Natural killer cell (primary cell): ENCODE data around the gene MRPL17. TPM values are rescaled to one million over a fixed set of nuclear protein-coding genes. Genes with fewer than 3 reads are reported as not detected.

Source experiments
- ATAC-seq, 3 donors: fragments of 150-1000 bp in 2 of 3; fragments of 200-7000 bp in 1 of 3; cut with Tn5 transposase; 1 replicate in 1 of 3; 2 replicates in 2 of 3; pipeline ENCODE4 v1.10.0; 2021; ENCODE audit warnings: mild to moderate bottlenecking in 2 of 3, moderate library complexity in 2 of 3
- DNase-seq, 2 donors: peaks; one replicate each; pipeline versions ENCODE4 v3.0.0 to v3.0.0-alpha.2; 2013 to 2021; ENCODE audit warnings: mixed read lengths in 1 of 2
- H3K27ac ChIP-seq: one replicate; pipeline ENCODE4 v1.5.1; 2013; ENCODE audit warnings: mild to moderate bottlenecking, low read length
- H3K27me3 ChIP-seq: one replicate; pipeline ENCODE4 v1.6.1; 2013; ENCODE audit warnings: low read length; ENCODE audit not compliant: control insufficient read depth, insufficient read depth
- H3K36me3 ChIP-seq: one replicate; pipeline ENCODE4 v1.6.1; 2013; ENCODE audit warnings: low read length; ENCODE audit not compliant: control insufficient read depth, insufficient read depth
- H3K4me1 ChIP-seq: one replicate; pipeline ENCODE4 v1.6.1; 2013; ENCODE audit warnings: low read length; ENCODE audit not compliant: control insufficient read depth, insufficient read depth
- H3K4me3 ChIP-seq: one replicate; pipeline ENCODE4 v1.5.1; 2013; ENCODE audit warnings: low read length
- H3K9me3 ChIP-seq: one replicate; pipeline ENCODE4 v1.6.1; 2013; ENCODE audit warnings: low read length; ENCODE audit not compliant: control insufficient read depth, insufficient read depth
- H3K27ac Mint-ChIP-seq, 2 donors: one replicate each; pipeline ENCODE4 v1.8.0; 2022; ENCODE audit warnings: mild to moderate bottlenecking in 2 of 2, mixed read lengths in 2 of 2, moderate library complexity in 1 of 2
- H3K27me3 Mint-ChIP-seq, 2 donors: one replicate each; pipeline ENCODE4 v1.8.0; 2022; ENCODE audit warnings: low read depth in 2 of 2, mixed read lengths in 2 of 2
- H3K36me3 Mint-ChIP-seq: one replicate; pipeline ENCODE4 v1.8.0; 2022; ENCODE audit warnings: mixed read lengths
- H3K4me1 Mint-ChIP-seq, 2 donors: one replicate each; pipeline ENCODE4 v1.8.0; 2022; ENCODE audit warnings: mixed read lengths in 2 of 2
- H3K4me3 Mint-ChIP-seq: one replicate; pipeline ENCODE4 v1.8.0; 2022; ENCODE audit warnings: mild to moderate bottlenecking, moderate library complexity, mixed read lengths
- H3K9me3 Mint-ChIP-seq, 2 donors: one replicate each; pipeline ENCODE4 v1.8.0; 2022; ENCODE audit warnings: mixed read lengths in 2 of 2
- CTCF ChIP-seq: fragments of 200-600 bp; IDR thresholded peaks from one replicate; pipeline ENCODE4 v1.8.0; 2022; ENCODE audit warnings: antibody characterized with exemption
- WGBS: methylation state at CpG from one replicate; pipeline ENCODE4 v1.1.7; 2013; ENCODE audit warnings: missing lambda C conversion rate; ENCODE audit not compliant: insufficient coverage; 5-methylcytosine and 5-hydroxymethylcytosine counted together
- intact Hi-C: fragments of 100-400 bp; cut with micrococcal nuclease; formaldehyde crosslinking; loops from one replicate; pipeline ENCODE4 v1.14.2; 2022
- total RNA-seq, 4 donors: library from RNA; stranded (reverse); fragments of 120-200 nt in 1 of 4; gene quantifications; one replicate each; pipeline versions ENCODE4 v1.2.3 to v1.2.4, GENCODE V29; 2013 to 2022

Gene MRPL17
- 10 to 100 TPM in 2 of 3 donors, 1 to 10 TPM in 1; 9.0 to 11.8 (median 11.4) TPM for total RNA-seq
- total RNA-seq (2013), result 18.1 TPM

DNA sequence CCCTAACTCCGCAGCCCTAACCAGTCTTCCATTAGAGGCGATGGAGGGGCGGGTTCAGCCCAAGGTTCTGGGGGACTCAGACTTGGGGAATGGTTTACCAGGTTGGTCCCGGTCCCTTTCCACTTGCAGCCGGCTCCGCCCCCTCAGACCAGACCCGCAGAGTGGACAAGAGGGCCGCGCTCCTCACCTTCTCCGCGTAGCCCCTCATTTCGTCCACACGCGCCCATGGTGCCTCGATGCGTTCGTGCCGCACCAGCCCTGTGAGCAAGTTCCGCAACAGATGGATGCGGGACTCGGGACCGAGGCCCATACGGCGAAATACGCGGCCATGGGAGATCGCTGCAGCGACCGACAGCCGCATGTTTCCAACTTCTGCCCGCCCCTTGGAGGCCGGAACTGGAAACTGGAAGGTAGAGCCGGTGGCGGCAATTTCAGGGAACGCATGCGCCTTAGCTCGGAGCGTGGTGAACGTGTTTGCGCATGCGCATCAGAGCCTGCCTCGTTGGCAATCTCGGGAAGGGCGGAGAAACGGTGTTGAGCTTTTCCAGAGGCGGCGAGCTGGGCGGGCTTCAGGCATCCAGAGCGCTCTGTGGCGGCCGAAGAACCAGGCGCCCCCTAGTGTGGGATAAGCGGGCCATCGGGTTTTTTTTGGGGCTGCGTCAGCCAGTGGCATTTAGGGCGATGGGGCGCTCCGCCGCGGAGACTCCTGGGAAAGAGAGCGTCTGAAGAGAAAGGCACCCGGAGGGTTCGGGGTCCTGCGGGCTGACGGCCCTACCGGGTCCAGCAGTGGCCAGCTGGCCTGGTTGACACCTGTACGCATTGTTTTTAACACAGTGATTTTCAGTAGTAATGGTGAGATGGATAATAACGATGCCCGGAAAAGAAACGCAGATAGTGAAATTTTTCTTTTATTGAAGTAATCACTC is at the start of gene MRPL17:
Gene MRPL17 (minus strand): TSS at position 405 of the 926 bp plus-strand sequence. CDS start 44 bp downstream, at position 361.
- ATAC-seq, result peak; percentile 86 to 95 (median 94)
- peak; percentile 55 for TF ChIP-seq CTCF
- Histone ChIP-seq H3K27ac (peak within 1 kb of the TSS; percentile 89), H3K4me3 (peak within 1 kb of the TSS; percentile 92), H3K36me3 (peaks cover 12% of the 10 kb centered on the region), H3K27me3 (no peaks in the 10 kb centered on the region), H3K4me1 (peaks cover 12% of the 10 kb centered on the region), H3K9me3 (no peaks in the 10 kb centered on the region)
- Mint-ChIP-seq H3K4me3 (peak within 1 kb of the TSS; percentile 99), H3K4me1 (peaks cover 24 to 31% of the 10 kb centered on the region in 2 donors), H3K27ac (peak within 1 kb of the TSS; percentile 99 to 100), H3K27me3 (no peaks in the 10 kb centered on the region), H3K36me3 (no peaks in the 10 kb centered on the region), H3K9me3 (no peaks in the 10 kb centered on the region)
- DNase-seq, result peak; percentile 94 to 100
- under 1% methylated on average over 67 of the region's 70 CpGs for WGBS
- intact Hi-C loops, result loop anchor here (1.0 to 2.0 kb wide), 4 partner anchors 64 to 202 kb away; partner anchors contain the start of genes ARFIP2, ILK, RRP8 and TAF10

- Mint-ChIP-seq H3K27me3 (no peaks in the 10 kb centered on the region), H3K4me1 (peaks cover 86 to 94% of the 10 kb centered on the region in 2 donors), H3K27ac (peak overlapping the region; percentile 89 to 92), H3K36me3 (peaks cover 10% of the 10 kb centered on the region), H3K9me3 (no peaks in the 10 kb centered on the region), H3K4me3 (no peak overlapping the region)
- H3K27me3 ChIP-seq, result no peaks in the 10 kb centered on the region
- no peak overlapping the region for H3K27ac ChIP-seq
- ATAC-seq, result no peak
- no peaks in the 10 kb centered on the region for H3K9me3 ChIP-seq
- WGBS, result 56% methylated on average over 5 of the region's 6 CpGs
- TF ChIP-seq CTCF, result no peak
- intact Hi-C loops, result no loop called here
- H3K4me3 ChIP-seq, result no peak overlapping the region
- peaks cover 9% of the 10 kb centered on the region for H3K36me3 ChIP-seq
- H3K4me1 ChIP-seq, result peaks cover 8% of the 10 kb centered on the region
- no peak for DNase-seq
Measured at GRCh38 chr11:6727971-6728760, 45.0 kb upstream of the MRPL17 start.

- Mint-ChIP-seq H3K4me3 (peak overlapping the region; percentile 5), H3K4me1 (peaks cover 98 to 99% of the 10 kb centered on the region in 2 donors), H3K27me3 (no peaks in the 10 kb centered on the region), H3K27ac (peak overlapping the region; percentile 89 to 92), H3K9me3 (no peaks in the 10 kb centered on the region), H3K36me3 (peaks cover 10% of the 10 kb centered on the region)
- Histone ChIP-seq H3K4me3 (no peak overlapping the region), H3K36me3 (peaks cover 21% of the 10 kb centered on the region), H3K4me1 (peaks cover 28% of the 10 kb centered on the region), H3K27ac (no peak overlapping the region), H3K9me3 (no peaks in the 10 kb centered on the region), H3K27me3 (no peaks in the 10 kb centered on the region)
- TF ChIP-seq CTCF, result no peak
- intact Hi-C loops, result no loop called here
- ATAC-seq, result no peak
- WGBS, result no CpG with 5 or more reads among the region's 2 CpGs
- no peak for DNase-seq
Measured at GRCh38 chr11:6725386-6725896, 42.3 kb upstream of the MRPL17 start.
